Astrocyte (in vitro differentiated cells and primary cell): ENCODE measurements around the gene TP73. TPM values are rescaled to one million over a fixed set of nuclear protein-coding genes. Genes with fewer than 3 reads are reported as not detected.
A peak's percentile ranks its signal among the peaks of the same experiment; 100 is the strongest.

ENCODE experiments used
- DNase-seq: peaks from one replicate; pipeline ENCODE4 v3.0.0-alpha.2; 2010; ENCODE audit warnings: low read depth
- FAIRE-seq: peaks from 2 replicates; lab custom pipeline; 2011; peaks lifted over from hg19 to GRCh38; lab: Jason Lieb, UNC
- H2AFZ ChIP-seq: 2 replicates; pipeline ENCODE4 v1.6.0; 2012; ENCODE audit warnings: low read depth, low read length, inconsistent platforms
- H3K27ac ChIP-seq: 2 replicates; pipeline ENCODE4 v1.5.1; 2011; ENCODE audit warnings: low read depth, low read length, inconsistent platforms
- H3K27me3 ChIP-seq: 2 replicates; pipeline ENCODE4 v1.6.0; 2011; ENCODE audit warnings: low read length, inconsistent platforms; ENCODE audit not compliant: insufficient read depth
- H3K36me3 ChIP-seq: 2 replicates; pipeline ENCODE4 v1.5.1; 2011; ENCODE audit warnings: low read length, inconsistent platforms; ENCODE audit not compliant: insufficient read depth
- H3K4me1 ChIP-seq: 2 replicates; pipeline ENCODE4 v1.5.1; 2011; ENCODE audit warnings: low read length, inconsistent platforms; ENCODE audit not compliant: insufficient read depth
- H3K4me2 ChIP-seq: 2 replicates; pipeline ENCODE4 v1.6.0; 2012; ENCODE audit warnings: low read length, inconsistent platforms
- H3K4me3 ChIP-seq: 2 replicates; pipeline ENCODE4 v1.5.1; 2011; ENCODE audit warnings: low read depth, mild to moderate bottlenecking, low read length, inconsistent platforms; ENCODE audit not compliant: insufficient read depth
- H3K79me2 ChIP-seq: 2 replicates; pipeline ENCODE4 v1.6.0; 2012; ENCODE audit warnings: mild to moderate bottlenecking, low read length, inconsistent platforms; ENCODE audit not compliant: insufficient read depth
- H3K9ac ChIP-seq: 2 replicates; pipeline ENCODE4 v1.6.0; 2012; ENCODE audit warnings: mild to moderate bottlenecking, low read length, inconsistent platforms
- H3K9me3 ChIP-seq: 2 replicates; pipeline ENCODE4 v1.5.1; 2012; ENCODE audit warnings: low read depth, mild to moderate bottlenecking, low read length, inconsistent platforms; ENCODE audit not compliant: insufficient read depth
- H4K20me1 ChIP-seq: 2 replicates; pipeline ENCODE4 v1.6.0; 2012; ENCODE audit warnings: low read length, inconsistent platforms; ENCODE audit not compliant: insufficient read depth
- H3K27ac Mint-ChIP-seq: one replicate; pipeline ENCODE4 v1.8.0; 2021; ENCODE audit warnings: mild to moderate bottlenecking, mixed read lengths; ENCODE audit not compliant: unreplicated experiment
- H3K27me3 Mint-ChIP-seq: one replicate; pipeline ENCODE4 v1.8.0; 2021; ENCODE audit warnings: low read depth, mixed read lengths; ENCODE audit not compliant: unreplicated experiment
- H3K36me3 Mint-ChIP-seq: one replicate; pipeline ENCODE4 v1.8.0; 2021; ENCODE audit warnings: low read depth, mixed read lengths; ENCODE audit not compliant: unreplicated experiment
- H3K4me1 Mint-ChIP-seq: one replicate; pipeline ENCODE4 v1.8.0; 2021; ENCODE audit warnings: low read depth, mixed read lengths; ENCODE audit not compliant: unreplicated experiment
- H3K4me3 Mint-ChIP-seq: one replicate; pipeline ENCODE4 v1.8.0; 2021; ENCODE audit warnings: mild to moderate bottlenecking, moderate library complexity, mixed read lengths; ENCODE audit not compliant: unreplicated experiment
- H3K9me3 Mint-ChIP-seq: one replicate; pipeline ENCODE4 v1.8.0; 2021; ENCODE audit warnings: mild to moderate bottlenecking, mixed read lengths; ENCODE audit not compliant: unreplicated experiment
- CTCF ChIP-seq: IDR thresholded peaks from 2 replicates; pipeline ENCODE4 v1.5.1; 2011; ENCODE audit warnings: low read depth, mild to moderate bottlenecking, inconsistent platforms, low read length, moderate library complexity; ENCODE audit not compliant: insufficient read depth
- EZH2 ChIP-seq: IDR thresholded peaks from 2 replicates; pipeline ENCODE4 v1.6.1; 2012; ENCODE audit warnings: mild to moderate bottlenecking, low read length, inconsistent platforms; ENCODE audit not compliant: insufficient read depth
- total RNA-seq: library from RNA; stranded (reverse); gene quantifications from 2 replicates; pipeline ENCODE4 v1.2.1, GENCODE V29; 2021

TP73 gene
- total RNA-seq, 1 donor from 2014 or later, result 0.18 TPM

- peaks cover 13% of the 10 kb centered on the region for H3K36me3 Mint-ChIP-seq
- H3K4me1 Mint-ChIP-seq, result peaks cover 4% of the 10 kb centered on the region
- FAIRE-seq (no peak), DNase-seq (no peak)
- H4K20me1 ChIP-seq, result peaks cover 28% of the 10 kb centered on the region
- no peaks in the 10 kb centered on the region for H3K27me3 ChIP-seq
- no peak overlapping the region for H3K4me3 ChIP-seq
- H3K9me3 Mint-ChIP-seq, result no peaks in the 10 kb centered on the region
- no peak overlapping the region for H3K4me2 ChIP-seq
- no peak overlapping the region for H3K27ac Mint-ChIP-seq
- H3K79me2 ChIP-seq, result peaks cover 15% of the 10 kb centered on the region
- H3K27ac ChIP-seq, result no peak overlapping the region
- no peak overlapping the region for H3K9ac ChIP-seq
- TF ChIP-seq EZH2 (no peak), CTCF (no peak)
- peaks cover 7% of the 10 kb centered on the region for H3K36me3 ChIP-seq
- H2AFZ ChIP-seq, result no peak overlapping the region
- no peaks in the 10 kb centered on the region for H3K9me3 ChIP-seq
- no peaks in the 10 kb centered on the region for H3K27me3 Mint-ChIP-seq
- peaks cover 17% of the 10 kb centered on the region for H3K4me1 ChIP-seq
- no peak overlapping the region for H3K4me3 Mint-ChIP-seq
Measured at GRCh38 chr1:3627515-3628253, 24.6 kb upstream of the TP73 start.

- Histone ChIP-seq H2AFZ (no peak overlapping the region), H3K27ac (no peak overlapping the region), H3K79me2 (peaks cover 11% of the 10 kb centered on the region), H3K9ac (no peak overlapping the region), H3K4me2 (no peak overlapping the region), H3K36me3 (peaks cover 7% of the 10 kb centered on the region), H3K4me3 (no peak overlapping the region), H3K9me3 (no peaks in the 10 kb centered on the region), H3K4me1 (peaks cover 13% of the 10 kb centered on the region), H3K27me3 (no peaks in the 10 kb centered on the region), H4K20me1 (peaks cover 20% of the 10 kb centered on the region)
- FAIRE-seq (no peak), DNase-seq (no peak)
- Mint-ChIP-seq H3K4me1 (peaks cover 4% of the 10 kb centered on the region), H3K36me3 (peaks cover 16% of the 10 kb centered on the region), H3K9me3 (no peaks in the 10 kb centered on the region), H3K4me3 (no peak overlapping the region), H3K27me3 (no peaks in the 10 kb centered on the region), H3K27ac (no peak overlapping the region)
- no peak for TF ChIP-seq CTCF
- TF ChIP-seq EZH2, result no peak
Measured at GRCh38 chr1:3628445-3628844, 23.9 kb upstream of the TP73 start.

GRCh38 chr1:3629561-3630160 is 22.7 kb upstream of the TP73 start:
- H3K36me3 Mint-ChIP-seq, result peaks cover 16% of the 10 kb centered on the region
- no peak overlapping the region for H3K4me3 ChIP-seq
- DNase-seq (no peak), FAIRE-seq (no peak)
- peaks cover 16% of the 10 kb centered on the region for H4K20me1 ChIP-seq
- peaks cover 7% of the 10 kb centered on the region for H3K4me1 ChIP-seq
- peak overlapping the region; percentile 35 for H3K4me3 Mint-ChIP-seq
- H3K27ac Mint-ChIP-seq, result no peak overlapping the region
- H3K27me3 ChIP-seq, result no peaks in the 10 kb centered on the region
- H3K27me3 Mint-ChIP-seq, result no peaks in the 10 kb centered on the region
- no peaks in the 10 kb centered on the region for H3K9me3 Mint-ChIP-seq
- no peaks in the 10 kb centered on the region for H3K9me3 ChIP-seq
- peaks cover 8% of the 10 kb centered on the region for H3K79me2 ChIP-seq
- no peak overlapping the region for H3K9ac ChIP-seq
- TF ChIP-seq EZH2, result no peak
- no peak for TF ChIP-seq CTCF
- no peaks in the 10 kb centered on the region for H3K4me1 Mint-ChIP-seq
- no peak overlapping the region for H3K27ac ChIP-seq
- H3K36me3 ChIP-seq, result peaks cover 7% of the 10 kb centered on the region
- no peak overlapping the region for H2AFZ ChIP-seq
- no peak overlapping the region for H3K4me2 ChIP-seq
